ENCODE data around the gene DAP3. TPM values are rescaled to one million over a fixed set of nuclear protein-coding genes. Genes with fewer than 3 reads are reported as not detected.
A peak's percentile ranks its signal among the peaks of the same experiment; 100 is the strongest.
"Not testable (repeated sequence)": the region's sequence is repeated elsewhere in the genome, so short reads cannot be mapped to it uniquely, and the experiment has no call there.

Gene DAP3
- total RNA-seq, result 39.1 TPM

DNA sequence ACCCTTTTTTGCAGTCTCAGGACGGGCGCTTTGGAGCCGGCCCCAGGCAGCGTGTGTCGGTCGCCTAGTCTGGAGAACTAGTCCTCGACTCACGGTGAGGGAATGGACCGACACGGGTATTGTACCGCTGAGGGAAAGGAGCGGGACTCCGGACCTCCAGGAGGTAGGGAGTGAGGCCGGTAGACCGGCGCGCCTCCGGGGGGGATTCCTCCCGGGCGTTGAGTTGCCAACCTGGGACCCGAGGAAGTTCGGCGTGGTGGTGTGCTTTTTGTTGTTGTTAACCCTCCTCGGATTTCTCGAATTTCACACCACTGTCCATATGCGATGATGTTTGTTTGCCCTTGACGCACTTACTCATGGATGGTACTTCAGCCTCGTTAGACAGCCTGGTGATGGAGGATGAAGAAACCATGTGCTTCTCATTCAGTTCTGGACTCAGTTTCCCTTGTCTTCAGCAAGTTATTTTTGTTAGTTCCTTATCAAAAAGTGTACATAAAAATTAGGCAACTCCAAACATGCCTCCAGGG, at the start of gene DAP3:
Gene DAP3, plus strand, starts transcription at position 11 of the 527 bp plus-strand sequence. CDS start 20,689 bp downstream, outside the sequence.
- DNase-seq (ENCODE audit: low spot score in 2 of 2), result peak in 1 of 2 donors; percentile 82
- FAIRE-seq, result not testable (repeated sequence)

DNA sequence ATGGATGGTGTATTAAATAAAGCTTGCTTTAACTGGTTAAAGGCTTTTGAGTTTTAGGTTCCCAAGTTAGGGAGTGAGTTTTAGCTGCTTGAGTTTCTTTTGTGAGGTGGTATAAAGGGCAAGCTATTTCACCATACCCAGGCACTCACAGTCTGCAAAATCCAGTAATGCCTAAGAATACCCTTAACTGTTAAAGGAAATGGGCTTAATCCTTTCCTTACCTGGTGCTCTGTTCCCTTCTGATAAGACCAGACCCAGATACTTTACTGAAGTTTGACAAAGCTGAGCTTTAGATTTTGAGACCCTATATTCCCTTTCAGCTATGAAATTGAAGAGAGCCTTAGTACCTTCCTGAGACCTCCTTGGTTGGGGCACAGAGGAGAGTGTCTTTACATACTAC, 48.5 kb upstream of the DAP3 start:
- DNase-seq (ENCODE audit: low spot score in 2 of 2) (no peak), FAIRE-seq (no peak)

DNA sequence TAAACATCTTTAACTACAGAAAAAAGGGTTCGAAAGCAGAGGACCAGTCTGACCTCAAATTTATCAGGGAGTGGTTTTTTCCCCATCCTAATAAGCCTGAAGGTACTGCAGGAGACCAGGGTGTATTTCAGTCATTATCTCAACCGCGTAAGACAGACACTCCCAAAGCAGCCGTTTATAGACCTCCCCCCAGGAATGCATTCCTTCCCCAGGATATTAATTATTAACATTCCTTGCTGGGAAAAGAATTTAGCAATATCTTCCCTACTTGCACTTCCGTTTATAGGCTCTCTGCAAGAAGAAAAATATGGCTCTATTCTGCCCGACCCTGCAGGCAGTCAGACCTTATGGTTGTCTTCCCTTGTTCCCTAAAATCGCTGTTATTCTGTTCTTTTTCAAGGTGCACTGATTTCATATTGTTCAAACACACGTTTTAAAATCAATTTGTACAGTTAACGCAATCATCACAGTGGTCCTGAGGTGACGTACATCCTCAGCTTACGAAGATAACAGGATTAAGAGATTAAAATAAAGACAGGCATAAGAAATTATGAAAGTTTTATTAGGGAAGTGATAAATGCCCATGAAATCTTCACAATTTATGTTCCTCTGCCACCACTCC, 46.2 kb upstream of the DAP3 start:
- not testable (repeated sequence) for DNase-seq (ENCODE audit: low spot score in 2 of 2); FAIRE-seq

DNA sequence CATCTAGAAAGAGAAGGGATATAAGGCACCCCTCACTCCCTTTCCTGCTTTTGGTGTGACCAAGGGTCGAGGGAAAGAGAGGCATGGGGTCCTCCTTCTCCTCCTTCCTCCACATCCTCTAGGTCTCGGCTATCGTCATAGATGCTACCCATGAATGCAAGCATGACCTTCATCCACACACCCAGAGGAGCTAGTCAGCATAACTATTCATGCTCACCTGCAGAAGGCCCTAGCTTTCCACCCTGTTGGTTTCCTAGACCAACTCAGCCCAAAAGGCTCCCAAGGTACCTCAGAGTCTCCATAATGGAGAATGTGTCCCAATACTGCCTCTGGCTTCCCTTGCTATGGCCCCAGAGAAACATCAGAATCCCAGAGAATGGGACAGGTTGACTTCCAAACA, 45.7 kb upstream of the DAP3 start:
- no peak for DNase-seq (ENCODE audit: low spot score in 2 of 2)
- no peak for FAIRE-seq

DNA sequence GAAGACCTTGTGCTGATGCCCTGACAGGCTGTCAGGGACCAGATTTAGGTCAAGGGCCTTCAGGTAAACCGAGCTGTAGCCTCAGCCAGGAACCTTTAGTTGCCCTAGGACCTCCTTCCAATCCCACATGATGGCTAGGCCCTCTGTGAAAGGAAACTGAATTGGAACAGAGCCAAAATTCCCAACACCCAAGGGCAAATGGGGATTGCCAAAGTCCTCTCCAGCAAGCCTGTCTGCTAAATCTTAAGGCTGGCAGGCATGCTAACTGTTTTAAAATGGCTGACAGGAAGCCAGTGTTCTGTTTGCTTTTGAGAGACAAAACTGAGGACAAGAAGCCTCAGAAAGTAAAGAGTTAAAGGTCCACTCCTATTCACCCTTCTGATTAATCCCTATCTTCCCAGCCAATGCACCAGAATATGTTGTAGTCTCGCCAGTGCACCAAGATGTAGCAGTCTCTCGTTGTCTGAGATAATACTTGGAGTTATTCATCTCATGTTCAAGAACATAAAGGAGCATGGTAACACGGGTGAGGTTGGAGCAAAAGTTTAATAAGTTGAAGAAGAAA, 43.8 kb upstream of the DAP3 start:
- DNase-seq (ENCODE audit: low spot score in 2 of 2), result no peak
- FAIRE-seq, result no peak

DNA sequence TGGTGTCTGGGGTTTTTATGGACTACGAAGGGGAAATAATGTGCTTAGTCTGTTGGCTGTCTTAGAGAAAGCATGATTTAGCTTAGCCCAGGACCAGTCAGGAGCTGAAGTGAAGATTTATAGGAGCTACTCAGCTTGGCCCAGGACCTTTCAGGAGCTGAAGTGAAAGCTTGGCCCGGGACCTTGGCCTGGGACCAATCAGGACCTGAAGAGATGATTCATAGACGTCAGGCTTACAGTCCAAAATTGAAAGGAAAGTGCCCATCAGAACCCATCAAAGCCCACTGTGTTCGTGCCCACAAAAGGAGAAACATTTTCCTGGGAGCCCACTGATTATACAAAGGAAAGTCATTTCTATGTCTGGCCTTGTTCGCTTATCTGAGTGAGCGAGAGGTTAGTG, 43.2 kb upstream of the DAP3 start:
- FAIRE-seq (no peak), DNase-seq (ENCODE audit: low spot score in 2 of 2) (no peak)

DNA sequence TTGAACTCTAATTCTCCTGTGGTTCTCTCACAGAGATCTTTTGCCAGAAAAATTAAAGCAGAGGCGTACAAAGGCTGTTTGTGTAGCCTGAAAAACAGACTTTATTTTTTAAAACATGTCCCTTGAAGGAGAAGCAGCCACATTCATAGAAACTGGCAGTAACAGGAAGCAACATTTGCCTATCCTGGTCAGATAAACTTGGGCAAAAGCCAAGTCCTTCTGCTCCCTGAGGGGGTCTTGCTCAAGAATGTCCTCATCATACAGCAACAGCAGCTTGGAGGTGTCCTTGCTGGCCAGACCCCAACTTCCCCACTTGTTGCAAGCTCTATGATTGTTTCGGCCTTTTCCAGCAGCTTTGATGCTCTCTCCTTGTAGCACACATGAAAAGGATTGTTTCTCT, 42.6 kb upstream of the DAP3 start:
- DNase-seq (ENCODE audit: low spot score in 2 of 2) (no peak), FAIRE-seq (no peak)

DNA sequence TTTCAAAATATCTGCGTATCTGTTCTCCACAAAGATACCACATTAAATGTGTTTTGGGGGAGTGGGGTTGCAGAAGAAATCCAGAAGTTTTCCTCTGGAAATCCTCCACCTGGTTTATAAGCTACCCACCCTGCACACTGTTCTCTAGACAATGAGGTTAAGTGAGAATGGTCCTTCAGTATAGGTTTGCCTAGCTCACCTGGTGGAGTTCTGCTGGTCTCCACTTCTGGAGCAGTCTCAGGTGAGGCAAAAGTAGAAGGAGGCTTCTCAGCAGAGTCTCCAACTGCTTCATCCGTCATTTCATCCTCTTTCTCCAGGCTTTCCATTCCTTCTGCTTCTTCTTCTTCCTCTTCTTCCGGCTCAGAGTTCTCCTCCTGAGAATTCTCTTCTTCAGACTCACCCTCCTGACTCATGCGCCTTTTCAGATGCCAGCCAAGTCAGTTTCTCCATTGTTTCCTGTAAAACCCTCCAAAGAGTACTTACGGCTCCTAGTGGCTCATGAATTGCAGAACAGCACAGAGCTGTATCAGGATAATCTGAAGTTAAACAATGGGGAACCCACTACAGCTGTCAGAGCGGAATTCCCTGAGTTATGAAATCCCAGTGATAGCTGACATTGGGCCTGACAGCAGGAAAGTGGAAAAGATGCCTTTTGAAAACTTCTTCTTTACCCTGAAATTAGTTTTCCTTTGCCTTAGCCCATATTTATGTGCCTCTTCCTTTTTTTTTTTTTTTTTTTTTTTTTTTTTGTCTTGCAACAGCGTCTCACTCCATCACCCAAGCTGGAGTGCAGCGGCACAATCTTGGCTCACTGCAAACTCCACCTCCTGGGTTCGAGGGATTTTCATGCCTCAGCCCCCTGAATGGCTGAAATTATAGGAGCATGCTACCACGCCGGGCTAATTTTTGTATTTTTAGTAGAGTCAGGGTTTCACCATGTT, 40.4 kb upstream of the DAP3 start:
- FAIRE-seq (no peak), DNase-seq (ENCODE audit: low spot score in 2 of 2) (peak in 1 of 2 donors; percentile 43)

DNA sequence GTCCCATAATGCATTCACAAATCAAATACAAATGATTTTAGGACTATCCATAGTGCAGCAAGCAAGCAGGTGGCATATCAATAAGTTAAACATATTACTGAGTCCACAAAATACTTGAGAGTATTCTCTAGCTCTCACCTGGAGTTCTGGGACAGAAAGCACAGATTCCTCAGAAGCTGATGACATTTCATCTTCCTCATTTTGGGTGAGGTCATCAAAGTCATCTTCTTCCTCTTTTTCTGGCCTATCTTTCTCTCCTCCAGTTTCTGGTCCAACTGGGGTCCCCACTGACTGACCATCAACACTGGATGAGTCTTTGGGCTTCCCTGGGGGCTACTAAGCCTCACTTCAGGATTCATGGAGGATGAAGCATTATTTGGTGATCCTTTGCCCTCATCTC, 39.2 kb upstream of the DAP3 start:
- FAIRE-seq (no peak), DNase-seq (ENCODE audit: low spot score in 2 of 2) (no peak)

DNA sequence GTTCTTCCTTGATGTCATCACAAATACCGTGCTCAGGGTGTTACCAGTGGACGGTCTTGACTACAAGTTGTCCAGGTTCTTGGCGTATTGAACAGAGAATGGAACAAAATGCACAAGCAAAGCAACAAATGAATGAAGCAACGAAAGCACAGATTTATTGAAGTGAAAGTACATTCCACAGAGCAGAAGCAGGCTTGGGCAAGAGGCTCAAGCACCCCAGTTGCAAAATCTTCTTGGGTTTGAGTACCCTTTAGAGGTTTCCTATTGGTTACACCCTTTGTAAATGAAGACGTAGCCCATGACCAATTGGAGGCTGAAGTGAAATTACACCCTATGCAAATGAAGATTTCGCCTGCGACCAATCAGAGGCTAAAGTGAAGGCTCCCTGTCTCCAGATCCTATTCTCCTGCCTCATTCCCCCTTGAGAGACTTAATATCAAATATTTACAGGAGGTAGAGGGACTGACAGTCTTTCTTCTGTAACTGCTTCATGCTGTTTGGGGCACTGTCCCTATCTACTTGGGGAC, 38.6 kb upstream of the DAP3 start:
- FAIRE-seq (no peak), DNase-seq (ENCODE audit: low spot score in 2 of 2) (no peak)

DNA sequence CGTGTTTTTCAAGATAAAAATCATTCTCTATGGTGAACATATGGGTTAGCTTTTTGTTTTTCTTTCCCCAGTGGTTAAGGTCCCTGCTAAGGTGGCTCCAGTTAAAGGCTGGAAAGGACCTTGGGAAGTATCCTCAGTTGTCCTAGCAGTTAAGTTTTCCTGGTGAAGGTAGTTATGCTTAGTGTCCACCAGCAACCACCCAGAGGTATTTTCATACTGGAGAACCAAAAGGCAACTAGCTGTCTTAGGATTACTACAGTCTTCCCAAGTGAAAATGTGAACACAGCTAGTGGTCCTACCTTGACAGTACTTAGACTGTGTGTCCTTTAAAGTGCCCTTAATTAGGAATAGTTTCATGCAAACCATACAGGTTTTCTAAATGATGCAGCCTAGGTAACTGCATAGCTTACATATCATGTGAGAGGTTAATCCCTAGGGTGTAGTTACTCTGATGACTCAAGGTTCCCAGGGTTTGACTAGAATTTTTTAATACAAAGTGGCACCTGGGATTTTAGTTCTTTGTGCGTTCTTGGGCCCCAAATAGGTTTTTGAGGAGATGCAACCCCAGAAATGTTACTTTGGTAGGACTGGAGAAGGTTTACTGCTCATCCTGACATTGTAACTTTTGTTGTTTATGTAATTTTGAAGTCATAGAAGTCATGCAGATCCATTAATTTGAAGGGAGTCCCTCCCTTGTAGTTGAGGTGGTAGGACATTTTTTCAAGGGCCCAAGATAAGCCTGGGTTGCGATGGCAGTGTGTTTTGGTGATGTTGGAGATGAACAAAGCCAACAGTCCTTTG, 36.8 kb upstream of the DAP3 start:
- no peak for FAIRE-seq
- no peak for DNase-seq (ENCODE audit: low spot score in 2 of 2)

DNA sequence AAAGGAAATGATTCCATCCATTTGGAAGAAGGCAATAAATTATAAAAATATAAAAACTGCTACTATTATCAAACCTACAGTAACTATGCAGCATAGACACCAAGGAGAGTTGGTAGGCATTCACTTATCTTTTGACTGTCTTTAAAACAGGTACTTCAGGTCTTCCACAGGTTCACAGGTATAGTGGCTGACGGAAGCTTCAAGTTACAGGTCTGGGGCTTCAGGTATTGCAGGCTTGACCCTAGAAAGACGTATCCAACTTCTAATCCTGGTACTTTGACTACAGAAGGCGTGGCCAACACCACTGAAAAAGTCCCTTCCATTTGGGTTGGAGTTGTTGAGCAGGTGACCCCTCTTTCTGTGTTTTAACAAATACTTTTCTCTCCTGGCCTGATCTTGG, 35.9 kb upstream of the DAP3 start:
- FAIRE-seq (no peak), DNase-seq (ENCODE audit: low spot score in 2 of 2) (no peak)

DNA sequence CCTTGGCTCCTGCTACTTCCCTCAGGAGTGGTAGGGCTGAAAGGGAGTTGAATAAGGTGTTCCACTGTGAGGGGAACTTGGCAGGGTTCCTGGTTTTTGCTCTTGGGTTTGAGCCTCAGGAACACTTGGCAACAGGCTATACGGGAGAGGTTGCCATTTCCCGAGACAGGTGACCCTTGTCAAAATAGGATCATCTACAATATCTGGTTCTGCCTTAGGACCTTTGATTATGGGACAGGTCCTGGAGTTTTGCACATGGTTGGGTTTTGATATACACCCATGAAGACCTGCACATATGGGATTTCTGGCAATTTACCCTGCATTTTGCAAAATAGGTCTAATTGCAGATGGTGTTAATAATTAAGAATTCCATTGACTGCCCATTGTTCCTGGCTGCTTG, 31.4 kb upstream of the DAP3 start:
- DNase-seq (ENCODE audit: low spot score in 2 of 2), result no peak
- no peak for FAIRE-seq

DNA sequence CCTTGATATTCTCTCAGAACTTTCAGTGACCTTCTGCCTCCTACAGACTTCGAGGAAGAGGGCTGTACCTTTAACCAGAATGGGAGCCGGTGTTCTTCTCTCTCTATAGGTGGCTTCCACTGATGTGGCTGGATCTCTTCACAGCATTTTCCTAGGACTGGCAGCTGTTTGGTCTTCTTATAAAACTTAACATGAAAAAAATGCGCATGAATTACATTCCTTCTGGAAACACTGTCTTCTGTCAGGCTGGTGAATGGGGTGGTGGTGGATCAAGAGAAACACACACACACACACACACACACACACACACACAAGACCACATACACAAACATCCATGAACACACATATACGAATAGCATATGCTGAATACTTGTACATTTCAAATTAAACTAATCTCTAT, 27.7 kb upstream of the DAP3 start:
- DNase-seq (ENCODE audit: low spot score in 2 of 2); FAIRE-seq: not testable (repeated sequence)

DNA sequence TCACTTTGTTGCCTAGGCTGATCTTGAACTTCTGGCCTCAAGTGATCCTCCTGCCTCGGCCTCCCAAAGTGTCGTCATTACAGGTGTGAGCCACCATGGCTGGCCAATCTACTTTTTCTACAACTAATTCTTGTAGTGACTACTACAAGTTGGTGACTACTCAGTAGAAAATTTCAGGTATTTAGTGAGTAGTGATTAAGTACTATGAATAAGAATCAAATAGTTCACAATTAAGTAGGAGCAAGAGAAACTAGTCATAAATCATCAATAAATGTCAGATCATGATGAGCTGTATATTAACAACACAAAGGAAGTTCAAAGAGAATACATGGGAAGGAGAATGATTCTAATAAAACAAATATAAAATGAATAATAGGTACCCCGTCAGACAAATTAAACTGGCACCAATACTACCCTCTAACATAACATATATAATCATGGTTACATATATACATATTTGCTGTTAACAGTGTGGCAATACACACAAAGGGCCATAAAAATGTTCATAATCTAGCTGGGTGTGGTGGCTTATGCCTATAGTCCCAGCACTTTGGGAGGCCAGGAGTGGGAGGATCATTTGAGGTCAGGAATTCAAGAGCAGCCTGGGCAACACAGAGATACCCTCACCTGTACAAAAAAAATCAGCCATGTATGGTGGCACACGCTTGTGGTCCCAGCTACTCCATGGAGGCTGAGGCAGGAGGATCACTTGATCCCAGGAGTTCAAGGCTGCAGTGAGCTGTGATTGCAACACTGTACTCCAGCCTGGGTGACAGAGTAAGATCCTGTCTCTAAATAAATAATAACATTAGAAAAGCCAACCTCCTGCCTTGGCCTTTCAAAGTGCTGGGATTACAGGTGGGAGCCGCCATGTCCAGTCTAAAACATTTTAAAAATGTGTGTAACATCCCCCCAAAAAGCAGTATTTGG, 19.4 kb upstream of the DAP3 start:
- DNase-seq (ENCODE audit: low spot score in 2 of 2) (no peak), FAIRE-seq (no peak)

DNA sequence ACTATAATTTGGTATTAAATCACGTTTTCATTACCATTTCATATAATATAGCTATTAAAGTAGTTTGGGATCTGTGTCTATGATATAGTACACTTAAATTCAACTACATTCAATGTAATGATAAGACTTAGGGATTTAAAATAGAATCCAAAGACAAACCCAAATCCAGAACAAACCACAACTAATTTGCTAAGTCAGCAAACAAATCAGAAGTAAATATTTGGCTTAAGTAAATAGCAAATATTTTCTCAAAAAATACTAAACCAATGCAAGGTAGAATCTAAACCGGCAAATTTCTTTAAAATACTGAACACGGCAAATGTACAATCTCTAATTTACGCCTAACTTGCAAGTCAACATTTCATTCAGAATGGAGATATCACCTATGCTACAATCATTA, 17.1 kb upstream of the DAP3 start:
- FAIRE-seq (no peak), DNase-seq (ENCODE audit: low spot score in 2 of 2) (no peak)

DNA sequence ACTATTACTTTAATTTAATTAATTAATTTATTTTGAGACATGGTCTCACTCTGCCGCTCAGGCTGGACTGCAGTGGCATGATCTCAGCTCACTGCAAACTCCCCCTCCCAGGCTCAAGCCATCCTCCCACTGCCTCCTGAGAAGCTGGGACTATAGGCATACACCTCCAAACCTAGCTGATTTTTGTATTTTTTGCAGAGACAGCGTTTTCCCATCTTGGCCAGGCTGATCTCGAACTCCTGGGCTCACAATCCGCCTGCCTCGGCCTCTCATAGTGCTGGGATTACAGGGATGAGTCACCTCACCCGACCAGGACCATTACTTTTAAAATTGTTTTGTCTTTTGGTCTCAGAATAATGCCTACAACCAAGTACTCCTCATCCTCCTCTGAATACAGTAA, 15.9 kb upstream of the DAP3 start:
- FAIRE-seq, result no peak
- DNase-seq (ENCODE audit: low spot score in 2 of 2), result no peak

DNA sequence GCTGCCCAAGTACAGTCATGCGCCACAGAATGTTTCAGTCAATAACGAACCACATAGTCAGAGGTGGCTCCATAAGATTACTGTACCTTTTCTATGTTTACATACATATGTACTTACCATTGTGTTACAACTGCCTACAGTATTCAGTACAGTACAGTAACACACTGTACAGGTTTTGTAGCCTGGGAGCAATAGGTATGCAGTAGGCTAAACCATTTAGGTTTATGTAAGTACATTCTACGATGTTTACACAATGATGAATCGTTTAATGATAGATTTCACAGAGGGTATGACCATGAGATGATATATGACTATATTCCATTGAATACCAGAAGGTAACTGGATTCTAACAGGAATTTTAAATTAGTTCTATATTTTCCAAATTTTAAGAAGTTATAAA, 10.9 kb upstream of the DAP3 start:
- FAIRE-seq, result no peak
- no peak for DNase-seq (ENCODE audit: low spot score in 2 of 2)

DNA sequence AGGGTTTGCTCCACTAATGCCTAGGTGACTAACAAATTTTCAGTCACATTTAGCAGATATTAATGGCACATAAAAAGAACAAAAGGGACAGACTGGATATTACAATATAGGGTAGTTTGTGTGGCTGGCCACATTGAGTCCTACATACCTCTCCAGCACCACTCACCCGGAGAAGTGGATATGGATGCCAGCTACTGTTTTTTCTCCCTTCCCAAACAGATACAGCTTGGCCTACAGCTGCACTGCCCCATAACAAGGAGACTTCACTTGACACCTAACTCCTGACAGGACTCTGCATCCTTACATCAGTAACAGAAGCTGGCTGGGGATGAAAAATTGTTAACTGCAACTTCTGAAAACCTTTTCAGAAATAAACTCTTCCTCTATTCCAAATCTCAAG, 9.9 kb upstream of the DAP3 start:
- DNase-seq (ENCODE audit: low spot score in 2 of 2); FAIRE-seq: not testable (repeated sequence)

All from frontal cortex (tissue), 4 donors.